Astrocyte (in vitro differentiated cells and primary cell): ENCODE results near the gene EXOSC9. TPM values are rescaled to one million over a fixed set of nuclear protein-coding genes. Genes with fewer than 3 reads are reported as not detected.

Source experiments
- DNase-seq: peaks from one replicate; pipeline ENCODE4 v3.0.0-alpha.2; 2010; ENCODE audit warnings: low read depth
- FAIRE-seq: peaks from 2 replicates; lab custom pipeline; 2011; peaks lifted over from hg19 to GRCh38; lab: Jason Lieb, UNC
- H2AFZ ChIP-seq: 2 replicates; pipeline ENCODE4 v1.6.0; 2012; ENCODE audit warnings: low read depth, low read length, inconsistent platforms
- H3K27ac ChIP-seq: 2 replicates; pipeline ENCODE4 v1.5.1; 2011; ENCODE audit warnings: low read depth, low read length, inconsistent platforms
- H3K27me3 ChIP-seq: 2 replicates; pipeline ENCODE4 v1.6.0; 2011; ENCODE audit warnings: low read length, inconsistent platforms; ENCODE audit not compliant: insufficient read depth
- H3K36me3 ChIP-seq: 2 replicates; pipeline ENCODE4 v1.5.1; 2011; ENCODE audit warnings: low read length, inconsistent platforms; ENCODE audit not compliant: insufficient read depth
- H3K4me1 ChIP-seq: 2 replicates; pipeline ENCODE4 v1.5.1; 2011; ENCODE audit warnings: low read length, inconsistent platforms; ENCODE audit not compliant: insufficient read depth
- H3K4me2 ChIP-seq: 2 replicates; pipeline ENCODE4 v1.6.0; 2012; ENCODE audit warnings: low read length, inconsistent platforms
- H3K4me3 ChIP-seq: 2 replicates; pipeline ENCODE4 v1.5.1; 2011; ENCODE audit warnings: low read depth, mild to moderate bottlenecking, low read length, inconsistent platforms; ENCODE audit not compliant: insufficient read depth
- H3K79me2 ChIP-seq: 2 replicates; pipeline ENCODE4 v1.6.0; 2012; ENCODE audit warnings: mild to moderate bottlenecking, low read length, inconsistent platforms; ENCODE audit not compliant: insufficient read depth
- H3K9ac ChIP-seq: 2 replicates; pipeline ENCODE4 v1.6.0; 2012; ENCODE audit warnings: mild to moderate bottlenecking, low read length, inconsistent platforms
- H3K9me3 ChIP-seq: 2 replicates; pipeline ENCODE4 v1.5.1; 2012; ENCODE audit warnings: low read depth, mild to moderate bottlenecking, low read length, inconsistent platforms; ENCODE audit not compliant: insufficient read depth
- H4K20me1 ChIP-seq: 2 replicates; pipeline ENCODE4 v1.6.0; 2012; ENCODE audit warnings: low read length, inconsistent platforms; ENCODE audit not compliant: insufficient read depth
- H3K27ac Mint-ChIP-seq: one replicate; pipeline ENCODE4 v1.8.0; 2021; ENCODE audit warnings: mild to moderate bottlenecking, mixed read lengths; ENCODE audit not compliant: unreplicated experiment
- H3K27me3 Mint-ChIP-seq: one replicate; pipeline ENCODE4 v1.8.0; 2021; ENCODE audit warnings: low read depth, mixed read lengths; ENCODE audit not compliant: unreplicated experiment
- H3K36me3 Mint-ChIP-seq: one replicate; pipeline ENCODE4 v1.8.0; 2021; ENCODE audit warnings: low read depth, mixed read lengths; ENCODE audit not compliant: unreplicated experiment
- H3K4me1 Mint-ChIP-seq: one replicate; pipeline ENCODE4 v1.8.0; 2021; ENCODE audit warnings: low read depth, mixed read lengths; ENCODE audit not compliant: unreplicated experiment
- H3K4me3 Mint-ChIP-seq: one replicate; pipeline ENCODE4 v1.8.0; 2021; ENCODE audit warnings: mild to moderate bottlenecking, moderate library complexity, mixed read lengths; ENCODE audit not compliant: unreplicated experiment
- H3K9me3 Mint-ChIP-seq: one replicate; pipeline ENCODE4 v1.8.0; 2021; ENCODE audit warnings: mild to moderate bottlenecking, mixed read lengths; ENCODE audit not compliant: unreplicated experiment
- CTCF ChIP-seq: IDR thresholded peaks from 2 replicates; pipeline ENCODE4 v1.5.1; 2011; ENCODE audit warnings: low read depth, mild to moderate bottlenecking, inconsistent platforms, low read length, moderate library complexity; ENCODE audit not compliant: insufficient read depth
- EZH2 ChIP-seq: IDR thresholded peaks from 2 replicates; pipeline ENCODE4 v1.6.1; 2012; ENCODE audit warnings: mild to moderate bottlenecking, low read length, inconsistent platforms; ENCODE audit not compliant: insufficient read depth
- total RNA-seq: library from RNA; stranded (reverse); gene quantifications from 2 replicates; pipeline ENCODE4 v1.2.1, GENCODE V29; 2021

Gene EXOSC9
- total RNA-seq, 1 donor from 2014 or later: 18.3 TPM

DNA sequence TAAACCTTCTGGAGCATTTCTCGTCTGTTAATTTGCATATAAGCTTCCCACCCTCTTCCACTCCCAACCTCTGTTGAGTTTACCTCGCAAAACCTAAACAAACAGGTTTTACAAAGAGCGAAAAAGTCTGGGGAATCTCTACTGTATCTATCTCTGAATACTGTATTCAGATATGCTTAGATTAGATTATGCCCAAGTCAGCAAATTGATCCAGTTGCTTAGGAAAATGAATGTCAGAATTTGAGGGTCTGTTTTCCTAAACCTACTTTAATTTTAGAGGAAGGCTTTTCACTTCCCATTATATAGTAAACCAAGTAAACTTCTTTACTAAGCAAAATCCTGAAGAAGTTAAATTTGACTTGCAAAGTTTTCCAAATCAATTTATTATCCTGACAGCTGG lies 15.9 kb downstream of the EXOSC9 start:
- Mint-ChIP-seq H3K27me3 (no peaks in the 10 kb centered on the region), H3K4me1 (peaks cover 5% of the 10 kb centered on the region), H3K36me3 (no peaks in the 10 kb centered on the region), H3K4me3 (no peak overlapping the region), H3K27ac (no peak overlapping the region), H3K9me3 (no peaks in the 10 kb centered on the region)
- Histone ChIP-seq H3K36me3 (peaks cover 40% of the 10 kb centered on the region), H3K4me3 (no peak overlapping the region), H3K27me3 (no peaks in the 10 kb centered on the region), H4K20me1 (no peaks in the 10 kb centered on the region), H3K4me1 (peaks cover 7% of the 10 kb centered on the region), H2AFZ (no peak overlapping the region), H3K4me2 (no peak overlapping the region), H3K9me3 (no peaks in the 10 kb centered on the region), H3K79me2 (peaks cover 25% of the 10 kb centered on the region), H3K27ac (no peak overlapping the region), H3K9ac (no peak overlapping the region)
- DNase-seq (no peak), FAIRE-seq (peak; percentile 29)
- TF ChIP-seq CTCF (no peak), EZH2 (no peak)

DNA sequence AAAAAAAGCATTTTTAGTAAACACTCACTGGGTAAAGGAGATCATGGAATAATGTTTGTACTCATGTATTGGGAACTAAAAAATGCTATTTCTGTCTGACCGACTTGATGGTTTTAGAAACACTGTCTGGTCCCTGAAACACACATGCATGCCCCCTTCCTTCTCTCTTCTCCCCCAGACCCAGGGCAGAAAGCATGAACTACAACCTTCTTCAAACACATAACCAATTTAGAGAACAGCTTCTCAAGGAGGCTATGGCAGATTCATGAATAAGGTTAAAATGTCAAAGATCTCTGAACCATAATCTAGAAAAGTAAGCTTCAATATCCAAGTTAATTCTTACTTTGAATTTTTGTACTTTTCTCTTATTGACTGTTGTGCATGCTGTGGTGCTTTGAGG lies 16.6 kb downstream of the EXOSC9 start:
- H4K20me1 ChIP-seq: no peaks in the 10 kb centered on the region
- no peaks in the 10 kb centered on the region for H3K36me3 Mint-ChIP-seq
- no peak overlapping the region for H3K4me3 Mint-ChIP-seq

More for the DNA sequence above, 16.6 kb downstream of the EXOSC9 start:
- Mint-ChIP-seq H3K27ac (no peak overlapping the region), H3K27me3 (no peaks in the 10 kb centered on the region), H3K4me1 (peaks cover 9% of the 10 kb centered on the region), H3K9me3 (no peaks in the 10 kb centered on the region)
- Histone ChIP-seq H3K27me3 (no peaks in the 10 kb centered on the region), H3K27ac (no peak overlapping the region), H3K36me3 (peaks cover 40% of the 10 kb centered on the region), H3K9me3 (no peaks in the 10 kb centered on the region), H3K9ac (no peak overlapping the region), H3K4me1 (peaks cover 10% of the 10 kb centered on the region), H2AFZ (no peak overlapping the region), H3K4me3 (no peak overlapping the region), H3K79me2 (peaks cover 32% of the 10 kb centered on the region), H3K4me2 (no peak overlapping the region)
- no peak for TF ChIP-seq CTCF
- no peak for TF ChIP-seq EZH2
- no peak for FAIRE-seq
- no peak for DNase-seq
